ENCODE data around the gene COX6B2.

Gene COX6B2

DNA sequence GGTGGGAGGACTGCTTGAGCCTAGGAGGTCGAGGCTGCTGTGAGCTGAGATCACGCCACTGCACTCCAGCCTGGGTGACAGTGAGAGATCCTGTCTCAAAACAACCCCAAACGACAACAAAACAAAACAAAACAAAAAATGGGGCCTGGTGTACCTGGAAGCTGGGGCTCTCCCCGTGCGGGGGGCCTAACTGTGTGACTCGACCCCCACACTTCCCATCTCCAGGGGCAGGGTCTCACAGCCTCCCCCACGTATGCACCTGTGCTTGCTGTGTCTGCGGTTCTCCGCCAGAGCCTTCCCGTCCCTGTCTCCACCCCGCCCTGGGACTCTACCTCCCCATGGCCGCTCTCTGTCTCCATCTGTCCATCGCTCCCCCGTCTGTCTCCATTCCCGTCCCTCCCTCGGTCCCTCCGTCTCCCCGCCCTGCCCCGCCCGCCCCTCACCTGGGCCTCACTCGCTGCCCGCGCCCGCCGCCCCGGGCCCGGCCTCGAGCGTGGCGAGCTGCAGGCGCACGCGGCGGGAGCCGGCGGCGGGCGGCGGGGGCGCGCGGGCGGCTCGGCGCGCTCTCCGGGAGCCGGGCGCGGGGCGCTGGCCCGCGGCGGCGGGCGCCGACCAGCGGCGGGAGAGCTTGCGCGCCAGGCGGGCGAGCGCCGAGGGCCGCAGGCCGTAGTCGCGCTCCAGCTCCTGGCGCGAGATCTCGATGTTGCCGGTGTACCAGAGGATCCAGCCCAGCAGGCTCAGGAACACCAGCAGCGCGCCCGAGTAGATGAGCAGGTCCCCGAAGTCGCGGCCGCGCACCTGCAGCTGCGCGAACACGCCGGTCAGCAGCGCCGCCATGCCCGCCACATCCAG is 29.0 kb upstream of the COX6B2 start:
- DNase-seq = peak; percentile 75

DNA sequence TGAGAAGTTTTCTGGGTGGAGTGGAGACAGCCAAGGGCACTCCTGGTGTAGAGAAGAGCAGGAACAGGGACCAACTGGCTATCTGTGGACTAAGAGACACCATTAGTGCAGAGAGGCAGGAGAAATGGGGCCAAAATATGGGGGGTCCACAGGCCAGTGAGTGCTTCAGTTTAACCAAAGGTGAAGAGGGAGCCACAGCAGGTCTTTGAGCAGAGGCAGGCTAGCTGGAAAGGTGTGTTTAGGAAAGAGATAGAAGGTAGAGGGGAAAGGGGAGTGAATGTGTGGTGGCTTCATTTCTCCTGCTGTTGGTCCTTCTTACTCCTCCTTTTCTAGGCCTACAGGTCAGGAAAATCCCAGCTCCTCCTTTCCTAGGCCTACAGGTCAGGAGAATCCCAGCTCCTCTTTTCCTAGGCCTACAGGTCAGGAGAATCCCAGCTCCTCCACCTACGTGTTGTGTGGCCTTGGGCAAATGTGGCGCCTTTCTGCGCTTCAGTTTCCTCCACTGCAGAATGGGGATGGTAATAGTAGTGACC is 28.1 kb upstream of the COX6B2 start:
- DNase-seq = no peak

DNA sequence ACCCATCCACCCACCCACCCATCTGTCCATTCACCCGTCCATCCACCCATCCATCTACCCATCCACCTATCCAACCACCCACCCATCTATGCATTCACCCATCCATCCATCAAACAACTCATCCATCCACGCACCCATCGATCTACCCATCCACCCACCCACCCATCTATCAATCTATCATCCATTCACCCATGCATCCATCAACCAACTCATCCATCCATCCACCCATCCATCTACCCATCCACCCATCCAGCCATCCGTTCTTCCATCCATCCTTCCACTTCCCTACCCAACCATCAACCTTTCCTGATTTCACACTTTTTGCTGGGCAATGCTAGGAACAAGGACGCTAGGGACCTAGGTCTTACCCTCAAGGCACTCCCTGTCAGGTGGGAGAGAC is 27.5 kb upstream of the COX6B2 start:
- no peak for DNase-seq

DNA sequence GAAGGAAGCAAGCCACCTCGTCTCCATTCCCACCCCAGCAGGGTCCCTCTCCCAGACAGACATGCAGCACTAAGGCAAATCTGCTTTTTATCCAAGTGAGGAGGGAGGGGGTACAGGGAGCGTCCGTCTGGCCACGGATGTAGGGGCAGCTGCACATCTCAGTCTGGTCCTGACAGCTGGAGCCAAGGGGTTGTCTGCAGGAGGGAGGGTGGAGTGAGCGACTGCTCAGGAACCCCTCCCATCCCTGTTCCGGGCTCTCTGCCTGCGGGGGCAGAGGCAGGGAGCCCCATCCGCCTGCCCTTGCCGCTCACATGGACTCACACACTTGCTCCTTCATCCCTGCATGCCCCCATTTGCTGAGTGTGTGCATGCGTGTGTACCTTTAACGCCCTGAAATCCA is 24.7 kb upstream of the COX6B2 start:
- DNase-seq = no peak

DNA sequence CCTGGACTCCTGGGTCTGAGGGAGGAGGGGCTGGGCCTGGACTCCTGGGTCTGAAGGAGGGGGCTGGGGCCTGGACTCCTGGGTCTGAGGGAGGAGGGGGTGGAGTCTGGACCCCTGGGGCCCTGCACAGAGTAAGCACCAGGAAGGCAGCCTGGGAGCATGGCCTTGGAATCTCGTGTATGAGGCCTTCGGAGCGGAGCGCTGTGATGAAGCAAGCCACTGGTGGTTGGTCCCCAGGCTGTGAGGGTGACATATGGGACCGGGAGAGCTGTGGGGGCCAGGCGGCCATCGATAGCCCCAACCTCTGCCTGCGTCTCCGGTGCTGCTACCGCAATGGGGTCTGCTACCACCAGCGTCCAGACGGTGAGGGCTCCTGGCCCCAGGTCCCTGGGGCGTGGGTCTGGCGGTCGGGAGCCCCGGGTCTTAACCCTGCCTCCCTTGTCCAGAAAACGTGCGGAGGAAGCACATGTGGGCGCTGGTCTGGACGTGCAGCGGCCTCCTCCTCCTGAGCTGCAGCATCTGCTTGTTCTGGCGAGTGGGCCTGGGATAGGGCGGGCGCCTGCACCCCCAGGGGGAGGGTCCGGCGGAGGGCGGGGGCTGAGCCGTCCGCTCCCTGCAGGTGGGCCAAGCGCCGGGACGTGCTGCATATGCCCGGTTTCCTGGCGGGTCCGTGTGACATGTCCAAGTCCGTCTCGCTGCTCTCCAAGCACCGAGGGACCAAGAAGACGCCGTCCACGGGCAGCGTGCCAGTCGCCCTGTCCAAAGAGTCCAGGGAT is 23.0 kb upstream of the COX6B2 start:
- DNase-seq = no peak

DNA sequence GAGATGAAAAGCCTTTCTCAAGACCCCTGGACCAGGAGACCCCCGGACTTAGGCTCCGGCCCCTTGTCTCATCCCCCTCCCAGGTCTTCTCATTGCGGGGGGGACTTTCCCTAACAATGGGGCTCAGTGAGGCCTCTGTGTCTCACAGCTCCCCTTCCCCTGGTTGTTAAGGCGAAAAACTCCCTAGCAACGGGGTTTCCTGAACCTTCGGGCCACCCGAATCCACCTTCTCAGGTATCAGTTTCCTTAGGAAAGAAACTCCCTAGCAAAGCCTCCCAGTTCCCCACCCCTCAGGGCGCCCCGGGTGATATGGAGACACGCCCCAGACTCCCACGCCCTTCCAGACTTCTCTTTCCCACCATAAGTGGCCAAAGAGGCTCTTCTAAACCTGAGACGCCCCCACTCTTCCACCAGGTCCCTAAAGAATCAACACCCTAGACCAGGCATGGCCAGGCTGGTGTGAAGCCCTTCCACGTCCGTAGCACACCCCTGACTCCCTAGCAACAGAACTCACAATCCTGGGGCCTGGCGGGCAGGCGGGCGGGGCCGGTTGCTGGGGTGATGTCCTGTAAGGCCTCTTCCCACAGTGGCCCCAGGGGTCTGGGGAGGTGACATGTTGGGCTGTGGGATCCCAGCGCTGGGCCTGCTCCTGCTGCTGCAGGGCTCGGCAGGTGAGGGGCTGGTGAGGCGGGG is 21.9 kb upstream of the COX6B2 start, which contains the start of gene TMEM190:
Gene TMEM190 (plus strand): TSS at position 586 of the 693 bp plus-strand sequence. CDS start 28 bp downstream, at position 614.
- no peak for DNase-seq

DNA sequence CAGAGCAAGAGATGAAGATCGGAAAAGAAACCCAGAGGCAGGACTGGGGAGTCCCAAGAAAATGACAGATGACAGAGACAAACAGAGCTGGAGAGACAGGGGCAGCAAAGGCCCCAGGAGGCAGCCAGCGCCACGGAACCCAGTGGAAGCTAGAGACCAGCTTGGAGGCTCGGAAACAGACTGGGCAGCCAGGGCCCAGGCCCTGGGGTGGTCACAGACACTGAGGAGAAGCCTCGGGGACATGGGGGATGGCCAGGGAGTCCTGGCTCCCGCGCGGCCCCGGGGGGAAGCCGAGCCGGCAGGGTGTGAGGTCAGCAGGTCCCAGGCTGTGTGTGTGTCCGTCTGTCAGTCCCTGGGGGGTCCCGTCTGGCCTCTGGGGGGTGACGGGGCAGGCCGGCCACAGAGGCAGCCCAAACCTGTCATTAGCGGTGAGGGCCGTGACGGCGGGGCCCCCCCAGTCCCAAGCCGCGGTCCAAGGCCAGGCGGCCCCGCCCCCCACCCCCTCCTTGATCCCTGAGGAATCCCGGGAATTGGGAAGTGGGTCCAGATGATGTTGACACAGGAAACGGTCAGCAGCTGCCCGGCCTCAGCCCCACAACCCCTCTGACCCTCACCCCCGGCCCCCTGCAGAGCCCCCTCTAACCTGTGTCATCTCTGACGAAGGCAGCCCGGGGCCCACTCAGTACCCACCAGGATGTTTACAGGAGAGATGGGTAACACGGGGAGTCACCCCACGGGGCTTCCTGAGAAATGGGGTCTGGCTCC is 19.7 kb upstream of the COX6B2 start:
- DNase-seq = no peak

DNA sequence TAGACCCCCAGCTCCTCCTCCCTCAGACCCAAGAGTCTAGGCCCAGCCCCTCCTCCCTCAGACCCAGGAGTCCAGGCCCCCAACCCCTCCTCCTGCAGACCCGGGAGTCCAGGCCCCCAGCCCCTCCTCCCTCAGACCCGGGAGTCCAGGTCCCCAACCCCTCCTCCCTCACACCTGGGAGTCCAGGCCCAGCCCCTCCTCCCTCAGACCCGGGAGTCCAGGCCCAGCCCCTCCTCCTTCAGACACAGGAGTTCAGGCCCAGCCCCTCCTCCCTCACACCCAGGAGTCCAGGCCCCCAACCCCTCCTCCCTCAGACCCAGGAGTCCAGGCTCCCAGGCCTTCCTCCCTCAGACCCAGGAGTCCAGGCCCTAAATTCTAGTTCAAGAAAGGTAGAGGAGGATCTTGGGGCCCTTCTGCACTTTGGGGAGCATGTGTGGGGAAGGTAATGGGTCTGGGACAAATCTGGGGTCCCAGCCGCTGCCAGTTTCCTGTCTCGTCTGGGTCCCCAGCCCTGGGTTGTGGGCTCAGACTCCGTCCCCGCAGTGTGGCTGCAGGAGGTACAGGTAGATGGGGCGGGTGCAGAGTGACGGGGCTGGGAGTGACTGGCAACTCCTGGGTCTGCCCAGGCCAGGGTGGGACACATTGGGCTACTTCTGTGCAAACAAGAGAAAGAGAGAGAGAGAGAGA is 18.9 kb upstream of the COX6B2 start:
- no peak for DNase-seq

DNA sequence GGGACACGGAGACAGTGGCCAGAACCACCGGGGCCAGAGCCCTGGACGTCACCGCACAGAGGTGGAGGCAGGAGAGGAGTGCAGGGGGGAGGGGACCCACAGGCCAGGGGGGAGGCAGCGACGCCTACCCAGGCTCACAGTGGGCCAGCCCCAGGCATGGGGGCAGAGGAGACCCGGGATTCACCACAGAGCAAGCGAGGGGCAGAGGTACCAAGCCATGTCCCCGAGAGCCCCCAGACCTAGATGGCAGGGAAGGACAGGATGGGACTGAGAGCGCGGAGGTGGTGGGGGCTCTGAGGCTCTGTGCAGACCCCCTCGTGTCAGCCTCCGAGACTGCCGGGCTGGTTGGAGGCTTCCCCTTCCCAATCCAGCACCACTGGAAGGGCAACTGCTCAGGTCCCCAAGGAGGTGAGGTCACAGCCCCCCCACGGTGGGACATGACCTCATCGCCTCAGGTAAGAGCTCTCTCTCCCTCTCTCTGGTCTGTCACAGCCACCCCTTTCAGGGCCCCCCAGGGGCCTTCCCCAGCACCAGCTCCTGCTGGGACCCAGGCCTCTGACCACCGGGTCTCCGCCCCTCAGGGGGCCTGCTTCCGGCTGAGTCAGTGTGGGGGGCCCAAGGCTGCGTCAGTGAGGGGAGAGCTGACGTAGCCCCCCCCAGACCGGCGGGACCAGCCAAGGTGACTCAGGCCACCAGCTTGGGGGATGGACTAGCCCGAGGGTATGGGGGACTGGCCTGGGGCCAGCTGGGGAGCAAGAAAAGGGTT is 18.0 kb upstream of the COX6B2 start:
- no peak for DNase-seq

DNA sequence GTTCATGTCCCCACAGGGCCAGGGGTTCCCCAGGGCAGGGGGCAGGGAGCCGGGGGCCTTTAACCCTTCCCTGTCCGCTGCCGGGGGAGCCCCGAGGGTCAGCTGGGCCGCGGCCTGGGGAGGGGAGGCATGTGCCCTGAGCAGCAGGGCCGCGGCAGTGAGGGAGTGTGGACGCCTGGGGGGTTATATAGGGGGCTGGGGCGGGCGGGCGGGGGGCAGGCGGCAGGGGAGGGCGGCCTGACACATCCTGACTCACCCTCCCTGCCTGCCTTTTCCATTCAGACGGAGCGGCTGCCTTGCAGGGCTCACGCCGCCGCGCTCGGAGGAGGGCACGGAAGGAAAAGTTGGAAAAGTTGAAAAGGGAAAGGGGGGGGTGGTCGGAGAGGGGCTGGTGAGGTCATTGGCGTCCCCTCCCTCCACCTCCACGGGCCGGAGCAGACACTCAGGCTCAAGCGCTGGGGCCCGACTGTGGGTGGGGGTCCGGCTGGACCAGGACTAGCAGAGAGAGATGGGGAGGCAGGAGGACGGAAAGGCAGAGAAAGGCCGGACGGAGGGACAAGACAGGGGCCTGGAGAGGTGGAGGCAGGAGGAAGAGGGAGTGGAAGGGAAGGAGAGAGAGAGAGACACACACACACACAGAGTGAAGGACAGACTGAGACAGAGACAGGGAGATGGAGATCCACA is 15.9 kb upstream of the COX6B2 start, which contains the start of gene IL11:
Gene IL11 (minus strand): TSS at position 159 of the 684 bp plus-strand sequence. CDS start 153 bp downstream, at position 6.
- no peak for DNase-seq

DNA sequence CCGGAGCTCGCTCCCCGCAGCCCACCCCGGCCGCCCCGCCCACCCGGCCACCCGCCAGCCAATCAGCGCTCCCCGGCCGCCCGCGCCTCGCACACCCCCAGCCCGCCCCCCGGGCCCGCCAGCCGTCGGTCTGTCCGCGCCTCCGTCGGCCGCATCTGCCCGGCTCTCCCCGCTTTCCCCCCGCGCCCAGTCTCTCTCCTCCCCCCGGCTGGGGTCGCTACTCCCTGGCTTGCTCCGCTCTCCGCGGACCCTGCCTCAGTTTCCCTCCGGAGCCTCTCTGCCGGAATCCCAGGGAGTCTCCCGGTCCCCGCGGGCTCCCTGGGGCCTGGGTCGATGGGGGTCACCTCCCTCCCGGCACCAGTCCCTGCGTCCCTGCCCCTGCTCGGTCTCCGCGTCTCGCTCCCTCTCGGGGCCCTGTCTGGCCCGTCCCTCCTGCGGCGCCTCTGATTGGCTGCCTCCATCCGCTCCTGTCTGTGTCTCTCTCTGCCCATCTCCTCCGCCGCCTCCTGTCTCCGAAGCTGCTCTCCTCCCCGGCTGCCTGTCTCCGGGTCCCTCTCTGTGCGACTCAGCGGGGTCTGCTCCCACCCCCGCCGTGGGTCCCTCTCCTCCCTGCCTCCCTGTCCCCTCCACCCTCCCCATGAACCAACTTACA is 15.3 kb upstream of the COX6B2 start:
- peak; percentile 30 for DNase-seq

DNA sequence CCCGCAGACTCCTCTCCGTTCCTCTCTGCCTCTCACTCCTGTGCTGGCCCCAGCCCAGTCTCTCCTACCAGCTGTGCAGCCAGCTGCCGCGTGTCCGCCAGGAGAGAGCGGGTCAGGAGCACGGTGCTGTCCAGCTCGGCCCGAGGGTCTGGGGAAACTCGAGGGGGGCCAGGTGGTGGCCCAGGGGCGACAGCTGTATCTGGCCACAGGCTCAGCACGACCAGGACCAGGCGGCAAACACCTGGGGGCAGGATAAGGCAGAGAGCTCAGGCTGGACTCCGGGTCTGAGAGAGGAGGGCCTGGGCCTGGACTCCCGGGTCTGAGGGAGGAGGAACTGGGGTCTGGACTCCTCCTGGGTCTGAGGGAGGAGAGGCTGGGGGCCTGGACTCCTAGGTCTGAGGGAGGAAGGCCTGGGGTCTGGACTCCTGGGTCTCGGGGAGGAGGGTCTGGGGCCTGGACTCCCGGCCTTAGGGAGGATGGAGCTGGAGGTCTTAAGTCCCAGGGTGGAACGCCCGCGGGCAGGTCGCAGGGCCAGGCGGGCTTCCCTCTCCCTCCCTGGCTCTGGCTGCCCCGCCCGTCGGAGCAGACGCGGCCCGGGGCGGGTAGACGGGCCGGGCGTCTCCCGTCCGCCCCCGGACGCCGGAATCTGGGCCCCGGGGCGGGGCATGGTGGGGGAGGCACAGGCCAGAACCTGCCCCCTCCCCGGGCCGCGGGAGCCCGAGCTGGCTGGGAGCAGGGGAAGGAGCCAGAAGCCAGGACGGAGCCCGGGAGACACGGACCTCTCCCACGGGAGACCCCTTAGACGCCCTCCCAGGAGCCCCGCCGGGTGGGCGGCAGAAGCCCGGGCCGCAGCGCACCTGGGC is 14.4 kb upstream of the COX6B2 start:
- no peak for DNase-seq

DNA sequence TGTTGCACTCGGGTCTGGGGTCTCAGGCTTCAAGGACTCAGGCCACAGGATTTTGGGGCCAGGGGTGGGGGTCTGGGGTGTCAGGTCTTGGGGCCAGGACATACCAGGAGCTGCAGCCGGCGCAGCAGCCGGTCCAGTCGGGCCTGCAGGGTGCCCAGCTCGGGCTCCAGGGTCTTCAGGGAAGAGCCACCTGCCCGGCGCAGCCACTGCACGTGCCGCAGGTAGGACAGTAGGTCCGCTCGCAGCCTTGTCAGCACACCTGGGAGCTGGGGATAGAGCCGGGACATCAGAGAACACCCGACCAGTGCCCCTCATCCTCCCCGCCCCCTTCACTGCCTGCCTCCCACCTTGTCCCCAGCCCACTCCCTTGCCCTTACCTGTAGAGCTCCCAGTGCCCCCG is 13.6 kb upstream of the COX6B2 start:
- no peak for DNase-seq

DNA sequence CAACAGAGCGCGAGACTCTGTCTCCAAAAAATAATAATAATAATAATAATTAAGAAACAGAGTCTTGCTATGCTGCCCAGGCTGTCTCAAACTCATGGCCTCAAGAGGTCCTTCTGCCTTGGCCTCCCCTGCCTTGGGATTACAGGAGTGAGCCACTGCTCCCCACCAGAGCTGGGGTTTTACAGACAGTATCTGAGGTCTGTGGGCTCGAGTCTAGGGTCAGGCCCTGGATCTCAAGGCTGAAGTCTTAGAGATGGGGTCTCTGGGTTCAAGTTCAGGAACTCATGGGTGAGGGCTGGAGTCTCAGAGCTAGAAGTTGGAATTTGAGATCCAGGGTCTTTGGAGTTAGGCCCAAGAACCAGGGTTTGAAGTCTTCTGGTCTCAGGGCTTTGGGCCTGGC is 12.3 kb upstream of the COX6B2 start:
- no peak for DNase-seq

DNA sequence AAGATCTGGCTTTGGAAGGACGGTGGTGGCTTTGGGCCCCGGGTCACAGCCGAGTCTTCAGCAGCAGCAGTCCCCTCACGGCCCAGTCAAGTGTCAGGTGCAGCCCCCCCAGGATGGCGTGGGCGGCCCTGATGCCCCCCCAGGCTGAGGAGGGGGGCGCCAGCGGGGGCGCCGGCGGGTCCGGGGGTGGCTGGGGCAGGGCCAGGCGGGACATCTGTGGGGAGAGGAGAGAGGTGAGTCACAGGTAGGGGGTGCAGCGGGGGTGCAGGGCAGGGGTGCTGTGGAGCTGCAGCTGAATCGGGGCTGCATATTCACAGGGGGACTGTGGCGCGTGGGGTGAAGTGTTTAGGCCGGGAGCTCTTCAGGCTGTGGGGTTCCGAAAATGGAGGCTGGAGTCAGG is 11.4 kb upstream of the COX6B2 start:
- DNase-seq = no peak

DNA sequence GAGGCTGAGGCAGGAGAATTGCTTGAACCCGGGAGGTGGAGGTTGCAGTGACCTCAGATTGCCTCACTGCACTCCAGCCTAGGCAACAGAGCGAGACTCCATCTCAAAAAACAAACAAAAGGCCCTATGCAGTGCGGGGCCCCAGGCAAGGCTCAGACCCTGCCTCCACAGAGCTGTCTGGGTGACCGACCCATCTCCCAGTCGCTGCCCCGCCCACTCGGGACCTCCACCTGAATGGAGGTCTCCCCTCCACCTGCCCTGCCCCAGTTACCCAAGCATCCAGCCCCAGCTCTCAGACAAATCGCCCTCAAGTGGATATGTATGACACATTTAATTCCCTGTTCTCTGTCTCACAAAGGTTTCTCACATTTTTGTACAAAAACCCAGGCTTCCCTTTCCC is 10.7 kb upstream of the COX6B2 start:
- no peak for DNase-seq

DNA sequence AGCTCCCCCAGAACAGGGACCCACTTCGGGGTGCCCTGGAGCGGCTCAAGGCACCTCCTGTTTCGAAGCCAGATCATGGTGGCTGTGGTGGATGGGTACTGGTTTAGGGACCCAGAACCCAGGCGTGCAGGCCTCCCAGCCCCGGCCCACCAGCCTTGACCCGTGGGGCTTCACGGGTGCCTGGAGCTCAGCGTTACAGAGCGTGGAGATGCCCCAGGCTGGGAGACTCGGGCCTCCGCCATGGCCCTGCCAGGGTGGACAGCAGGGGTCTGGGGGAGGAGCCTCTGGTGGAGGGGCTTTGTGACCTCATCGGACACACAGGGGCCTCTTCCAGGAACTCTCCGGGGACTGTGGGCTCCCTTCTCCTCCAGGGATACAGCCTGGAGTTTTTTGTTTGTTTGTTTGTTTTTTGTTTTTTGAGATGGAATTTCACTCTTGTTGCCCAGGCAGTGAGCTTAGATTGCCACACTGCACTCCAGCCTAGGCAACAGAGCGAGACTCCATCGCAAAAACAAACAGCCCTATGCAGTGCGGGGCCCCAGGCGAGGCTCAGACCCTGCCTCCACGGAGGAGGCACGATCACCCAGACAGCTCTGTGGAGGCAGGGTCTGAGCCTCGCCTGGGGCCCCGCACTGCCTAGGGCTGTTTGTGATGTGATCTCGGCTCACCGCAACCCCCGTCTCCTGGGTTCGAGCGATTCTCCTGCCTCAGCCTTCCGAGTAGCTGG is 8.6 kb upstream of the COX6B2 start, which contains the start of gene GARIN5B:
Gene GARIN5B (minus strand): TSS at position 271 of the 727 bp plus-strand sequence. CDS start 194 bp downstream, at position 77.
- no peak for DNase-seq
